ENCODE data around the gene BEST4. TPM values are rescaled to one million over a fixed set of nuclear protein-coding genes. Genes with fewer than 3 reads are reported as not detected.
"Not testable (repeated sequence)": the region's sequence is repeated elsewhere in the genome, so short reads cannot be mapped to it uniquely, and the experiment has no call there.

Gene BEST4
- total RNA-seq, 2 donors from 2014 or later = 4.1 TPM; not detected in 1

DNA sequence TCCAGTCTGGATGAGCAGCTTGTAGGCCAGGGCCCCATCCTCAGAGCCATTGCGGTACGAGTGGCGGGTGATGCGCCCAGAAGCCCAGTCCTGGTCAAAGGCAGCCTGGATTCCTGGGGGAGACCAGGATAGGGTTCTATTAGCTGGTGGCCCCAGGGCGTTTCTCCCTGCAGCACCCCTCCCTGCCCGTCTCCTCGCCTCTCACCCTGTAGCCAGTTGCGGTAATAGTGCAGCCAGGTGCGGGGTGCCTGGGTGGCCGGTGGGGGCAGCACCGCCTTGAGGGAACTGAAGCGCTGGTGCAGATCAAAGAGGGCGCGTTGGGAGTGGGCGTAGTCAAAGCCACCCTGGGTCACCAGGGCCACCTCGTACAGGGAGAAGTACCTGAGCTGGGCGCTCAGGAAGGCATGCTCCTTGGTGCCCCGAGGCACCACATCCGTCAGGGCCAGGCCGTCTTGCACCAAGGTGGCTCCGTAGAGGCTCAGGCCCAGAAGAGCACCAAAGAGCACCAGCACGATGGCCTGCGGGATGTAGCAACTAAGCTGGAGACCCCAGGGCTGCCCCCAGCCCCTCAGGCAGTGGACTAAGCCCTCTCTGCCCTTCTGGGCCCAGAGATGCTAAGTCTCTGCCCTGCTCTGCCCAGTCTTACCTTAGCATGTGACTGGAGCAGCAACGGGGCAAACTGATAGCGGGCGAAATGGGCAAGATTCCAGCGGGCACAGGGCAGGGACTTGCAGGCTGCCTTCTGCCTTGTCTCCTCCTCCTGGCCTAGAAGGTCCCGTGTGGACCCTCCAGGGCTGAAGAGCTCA is 39.4 kb upstream of the BEST4 start:
- no peak for DNase-seq (ENCODE audit: low spot score)
- no peak overlapping the region for H3K27ac ChIP-seq
- ATAC-seq (ENCODE audit: insufficient number of reproducible peaks, low FRiP score, low read depth) = no peak

DNA sequence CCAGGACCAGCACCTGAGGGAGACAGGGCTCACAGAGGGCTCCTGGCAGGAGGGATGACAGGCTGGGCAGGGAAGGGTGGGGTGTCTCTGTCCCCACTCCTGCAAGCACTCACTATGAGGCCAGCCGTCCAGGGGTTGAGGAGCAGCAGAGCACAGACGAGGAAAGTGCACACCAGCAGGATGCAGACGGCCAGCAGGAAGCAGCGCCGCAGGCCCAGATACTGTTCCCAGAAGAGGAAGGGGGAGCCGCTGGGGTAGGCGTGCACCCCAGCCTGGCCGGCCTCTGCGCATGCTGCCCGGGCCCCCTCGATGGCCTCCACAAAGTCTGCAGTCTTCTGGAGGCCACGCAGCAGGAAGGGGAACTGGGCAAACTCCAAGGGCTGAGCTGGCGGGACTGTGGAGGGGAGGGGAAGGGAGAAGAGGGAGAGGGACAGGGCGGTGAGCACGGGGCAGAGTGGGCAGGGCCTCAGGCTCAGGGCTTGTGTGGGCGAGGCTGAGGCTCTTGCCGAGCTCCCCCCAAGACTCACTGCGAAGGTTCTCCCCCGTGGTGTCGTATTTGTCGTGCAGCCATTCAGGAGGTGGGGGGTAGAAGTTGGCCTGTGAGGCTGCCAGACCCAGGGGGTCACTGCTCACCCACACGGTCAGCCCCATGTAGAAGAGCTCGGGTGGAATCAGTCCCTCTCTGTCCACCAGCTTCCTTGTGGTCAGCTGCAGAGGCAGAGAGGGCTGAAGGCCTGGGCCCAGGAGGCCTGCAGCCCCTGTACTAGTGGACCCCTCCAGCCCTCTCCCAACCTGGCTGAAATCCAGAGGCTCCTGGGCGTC is 38.6 kb upstream of the BEST4 start:
- Histone ChIP-seq H3K27me3 (replicated peaks; ENCODE audit: insufficient read depth) (no peaks in the 10 kb centered on the region), H3K36me3 (no peaks in the 10 kb centered on the region), H3K4me3 (no peak overlapping the region), H3K4me1 (ENCODE audit: control insufficient read depth in 1 of 2, low read depth in 2 of 2) (no peaks in the 10 kb centered on the region), H3K27ac (peak overlapping the region in 1 of 2 donors; percentile 11), H3K9me3 (no peaks in the 10 kb centered on the region)
- no peak for DNase-seq (ENCODE audit: low spot score)
- no peak for TF ChIP-seq CTCF (IDR thresholded peaks at IDR 0.05)
- no peak for ATAC-seq (ENCODE audit: insufficient number of reproducible peaks, low FRiP score, low read depth)

More for the DNA sequence above, 39.4 kb upstream of the BEST4 start:
- Histone ChIP-seq H3K4me1 (ENCODE audit: control insufficient read depth in 1 of 2, low read depth in 2 of 2) (no peaks in the 10 kb centered on the region), H3K27me3 (replicated peaks; ENCODE audit: insufficient read depth) (no peaks in the 10 kb centered on the region), H3K36me3 (no peaks in the 10 kb centered on the region), H3K4me3 (no peak overlapping the region), H3K9me3 (no peaks in the 10 kb centered on the region)
- TF ChIP-seq CTCF (IDR thresholded peaks at IDR 0.05) = no peak

DNA sequence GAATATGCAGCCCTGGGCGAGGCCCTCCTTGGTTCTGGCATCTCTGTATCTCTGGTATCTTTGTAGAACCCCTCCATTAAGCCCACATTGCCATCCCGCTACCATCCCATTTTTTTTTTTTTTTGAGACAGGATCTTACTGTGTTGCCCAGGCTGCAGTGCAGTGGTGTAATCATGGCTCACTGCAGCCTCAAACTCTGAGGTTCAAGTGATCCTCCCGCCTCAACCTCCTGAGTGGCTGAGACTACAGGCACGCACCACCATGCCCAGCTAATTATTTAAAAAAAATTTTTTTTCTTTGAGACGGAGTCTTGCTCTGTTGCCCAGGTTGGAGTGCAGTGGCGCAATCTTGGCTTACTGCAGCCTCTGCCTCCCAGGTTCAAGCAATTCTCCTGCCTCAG is 36.4 kb upstream of the BEST4 start:
- H3K4me3 ChIP-seq; H3K27ac ChIP-seq; H3K9me3 ChIP-seq; DNase-seq (ENCODE audit: low spot score); H3K27me3 ChIP-seq (replicated peaks; ENCODE audit: insufficient read depth); H3K36me3 ChIP-seq; ATAC-seq (ENCODE audit: insufficient number of reproducible peaks, low FRiP score, low read depth): not testable (repeated sequence)
- H3K4me1 ChIP-seq (ENCODE audit: control insufficient read depth in 1 of 2, low read depth in 2 of 2) = peaks cover 3 to 18% of the 10 kb centered on the region in 2 donors

GRCh38 chr1:44822981-44823451 is 35.0 kb upstream of the BEST4 start:
- no peak for TF ChIP-seq CTCF (IDR thresholded peaks at IDR 0.05)
- H3K27ac ChIP-seq = no peak overlapping the region
- DNase-seq (ENCODE audit: low spot score) (no peak), ATAC-seq (ENCODE audit: insufficient number of reproducible peaks, low FRiP score, low read depth) (no peak)
- H3K4me1 ChIP-seq (ENCODE audit: control insufficient read depth in 1 of 2, low read depth in 2 of 2) = peaks cover 3 to 32% of the 10 kb centered on the region in 2 donors
- H3K36me3 ChIP-seq = no peaks in the 10 kb centered on the region
- H3K27me3 ChIP-seq (replicated peaks; ENCODE audit: insufficient read depth) = no peaks in the 10 kb centered on the region
- no peak overlapping the region for H3K4me3 ChIP-seq
- no peaks in the 10 kb centered on the region for H3K9me3 ChIP-seq

- Histone ChIP-seq H3K9me3 (no peaks in the 10 kb centered on the region), H3K36me3 (no peaks in the 10 kb centered on the region), H3K4me1 (ENCODE audit: control insufficient read depth in 1 of 2, low read depth in 2 of 2) (peaks cover 3 to 32% of the 10 kb centered on the region in 2 donors), H3K4me3 (no peak overlapping the region), H3K27ac (no peak overlapping the region), H3K27me3 (replicated peaks; ENCODE audit: insufficient read depth) (no peaks in the 10 kb centered on the region)
- DNase-seq (ENCODE audit: low spot score) = no peak
- no peak for ATAC-seq (ENCODE audit: insufficient number of reproducible peaks, low FRiP score, low read depth)
- TF ChIP-seq CTCF (IDR thresholded peaks at IDR 0.05) = no peak
Observed at GRCh38 chr1:44822131-44822701, 34.2 kb upstream of the BEST4 start.
